Keratinocyte (primary cell): Measurements from ENCODE around the gene HK1.

Experiments
- CTCF ChIP-seq, 3 experiments: IDR thresholded peaks in 1 of 3; conservative IDR thresholded peaks in 1 of 3; optimal IDR thresholded peaks in 1 of 3; 2 replicates in 2 of 3; 3 replicates in 1 of 3; pipeline versions ENCODE3 to v1.5.1; 2011; ENCODE audit warnings: low read length in 3 of 3, mild to moderate bottlenecking in 3 of 3, moderate library complexity in 2 of 3, control low read depth in 1 of 3, inconsistent platforms in 1 of 3; ENCODE audit not compliant: insufficient read depth in 2 of 3; ENCODE audit errors: extremely low read depth in 1 of 3
- EZH2 ChIP-seq: IDR thresholded peaks from one replicate; pipeline ENCODE4 v1.6.1; 2012; ENCODE audit warnings: inconsistent platforms, mild to moderate bottlenecking, low read length, moderate library complexity

- TF ChIP-seq CTCF (optimal IDR thresholded peaks at IDR 0.05 in 1 of 3, IDR thresholded peaks at IDR 0.05 in 1 of 3, conservative IDR thresholded peaks at IDR 0.05 in 1 of 3; ENCODE audit: extremely low read depth in 1 of 3, insufficient read depth in 2 of 3, low read length in 3 of 3) (no peak), EZH2 (no peak)
Observed at GRCh38 chr10:69269761-69270160, 8.5 kb upstream of the HK1 start.
